T-helper 22 cell (primary cell): ENCODE data around the gene FRMD4A.
"Not testable (repeated sequence)": the region's sequence is repeated elsewhere in the genome, so short reads cannot be mapped to it uniquely, and the experiment has no call there.

Experiments used
- DNase-seq: peaks from one replicate; pipeline ENCODE4 v3.0.0-alpha.2; 2020; ENCODE audit warnings: low read depth

The FRMD4A gene

DNA sequence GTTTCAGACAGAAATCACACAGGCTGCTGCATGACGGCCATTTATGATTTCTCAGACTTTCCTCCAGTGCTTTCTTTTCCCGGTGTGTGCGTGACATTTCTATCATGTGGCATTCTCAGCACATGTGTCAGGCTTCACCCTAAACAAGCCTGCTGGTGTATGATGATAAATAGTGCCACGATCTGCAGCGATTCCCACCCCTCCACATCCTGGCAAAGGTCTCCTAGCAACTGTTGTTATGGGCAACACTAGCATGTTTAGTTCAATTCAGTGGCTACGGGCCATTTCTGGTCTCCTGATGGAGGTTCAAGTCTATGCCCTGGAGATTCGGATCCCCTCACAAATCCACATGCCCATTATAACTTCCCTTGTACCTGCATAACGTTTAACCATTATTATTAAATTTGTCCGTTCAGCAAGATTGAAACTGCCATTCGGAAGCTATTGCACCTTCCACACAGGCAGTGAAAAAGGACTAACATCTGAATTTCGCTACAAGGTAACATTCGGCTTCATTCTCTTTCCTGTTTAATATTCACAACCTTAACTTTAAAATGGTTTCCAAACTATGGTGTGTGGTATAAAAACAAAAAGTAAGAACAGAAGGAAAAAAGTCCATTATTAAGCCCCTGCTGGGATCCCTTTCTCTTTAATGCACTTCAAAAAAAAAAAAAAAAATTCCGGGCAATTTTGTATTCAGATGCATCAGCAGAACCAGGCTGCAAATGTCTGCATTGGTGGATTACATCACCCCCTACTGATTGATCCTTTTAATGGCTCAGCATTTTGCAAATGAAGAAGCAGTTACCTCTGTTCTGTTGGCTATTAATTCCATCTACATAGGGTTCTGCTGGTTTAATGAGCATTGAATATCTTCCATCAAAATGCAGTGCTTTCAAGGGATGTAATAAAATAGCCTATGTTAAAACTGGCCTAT, 90.2 kb downstream of the FRMD4A start:
- DNase-seq = no peak

DNA sequence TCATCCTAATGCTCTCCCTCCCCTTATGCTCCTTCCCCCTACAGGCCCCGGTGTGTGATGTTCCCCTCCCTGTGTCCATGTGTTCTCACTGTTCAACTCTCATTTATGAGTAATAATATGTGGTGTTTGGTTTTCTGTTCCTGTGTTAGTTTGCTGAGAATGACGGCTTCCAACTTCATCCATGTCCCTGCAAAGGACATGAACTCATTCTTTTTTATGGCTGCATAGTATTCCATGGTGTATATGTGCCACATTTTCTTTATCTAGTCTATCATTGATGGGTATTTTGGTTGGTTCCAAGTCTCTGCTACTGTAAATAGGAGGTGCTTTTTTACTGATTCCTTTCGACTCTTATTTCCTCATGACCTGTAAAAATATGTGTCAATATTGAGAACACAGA, 92.1 kb downstream of the FRMD4A start:
- DNase-seq = not testable (repeated sequence)

DNA sequence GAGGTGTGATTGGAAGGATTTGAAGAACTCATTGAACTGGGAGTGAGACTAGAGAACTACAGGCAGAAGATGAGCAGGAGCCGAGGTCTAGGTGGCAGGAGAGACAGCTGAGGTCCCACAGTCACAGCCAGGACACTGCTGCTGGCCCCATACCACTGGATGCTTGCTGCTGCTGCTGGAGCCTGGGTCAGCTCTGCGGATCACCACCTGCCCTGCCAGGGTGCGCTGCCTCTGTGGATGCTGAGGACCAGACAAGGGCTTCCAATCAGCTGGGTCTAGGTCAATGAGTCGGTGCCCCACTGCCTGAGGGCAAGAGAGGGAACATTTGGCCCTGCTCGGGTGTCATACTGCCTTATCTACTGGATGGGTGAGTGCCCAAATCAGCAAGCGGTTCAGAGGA, 94.4 kb downstream of the FRMD4A start:
- no peak for DNase-seq

DNA sequence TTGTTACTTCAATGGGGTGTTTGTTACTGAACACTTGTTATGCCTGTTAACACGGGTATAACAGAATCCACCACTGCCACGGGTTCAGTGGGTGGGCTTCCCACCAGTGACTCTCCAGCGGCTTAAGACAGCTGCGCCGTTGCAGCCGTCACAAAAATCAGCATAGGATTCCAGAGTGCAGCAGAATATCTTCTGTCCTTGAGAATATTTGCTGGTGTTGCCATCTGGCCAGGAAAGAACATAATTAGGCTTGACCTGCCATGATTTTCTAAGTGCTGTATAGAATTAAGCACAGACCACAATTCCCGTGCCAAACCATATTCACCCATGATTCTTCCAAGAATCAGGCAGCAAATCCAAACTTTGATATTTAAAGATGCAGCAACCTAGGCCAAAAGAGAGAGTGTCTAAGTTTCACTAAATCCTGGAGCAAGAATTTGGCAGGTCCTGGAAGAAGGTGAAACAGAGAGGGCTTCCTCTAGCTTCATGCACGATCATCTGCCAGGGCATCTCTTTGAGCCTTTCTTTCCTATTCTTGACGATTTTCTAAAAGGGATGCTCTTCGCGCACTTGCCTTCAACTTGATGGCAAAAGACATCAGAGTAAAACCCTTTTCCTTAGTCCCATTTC, 95.0 kb downstream of the FRMD4A start:
- DNase-seq = no peak

DNA sequence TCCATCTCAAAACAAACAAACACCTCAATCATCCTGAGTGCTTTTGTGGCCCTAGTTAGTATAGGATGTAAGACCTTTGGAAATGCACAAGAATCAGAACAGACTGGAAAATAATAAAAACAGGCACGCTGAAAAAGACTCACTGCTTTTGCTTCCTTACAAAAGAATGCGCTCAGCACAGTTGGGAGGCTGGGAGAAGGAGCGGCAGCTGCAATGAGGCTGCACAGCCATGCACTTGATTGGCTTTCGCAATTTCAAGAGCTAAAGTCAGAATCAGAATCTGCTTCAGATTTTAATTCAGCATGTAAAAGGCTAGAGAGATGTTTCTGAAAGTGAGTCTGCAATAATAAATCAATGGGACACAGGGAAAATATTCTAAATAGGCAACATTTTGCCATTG, 97.2 kb downstream of the FRMD4A start:
- DNase-seq = no peak

DNA sequence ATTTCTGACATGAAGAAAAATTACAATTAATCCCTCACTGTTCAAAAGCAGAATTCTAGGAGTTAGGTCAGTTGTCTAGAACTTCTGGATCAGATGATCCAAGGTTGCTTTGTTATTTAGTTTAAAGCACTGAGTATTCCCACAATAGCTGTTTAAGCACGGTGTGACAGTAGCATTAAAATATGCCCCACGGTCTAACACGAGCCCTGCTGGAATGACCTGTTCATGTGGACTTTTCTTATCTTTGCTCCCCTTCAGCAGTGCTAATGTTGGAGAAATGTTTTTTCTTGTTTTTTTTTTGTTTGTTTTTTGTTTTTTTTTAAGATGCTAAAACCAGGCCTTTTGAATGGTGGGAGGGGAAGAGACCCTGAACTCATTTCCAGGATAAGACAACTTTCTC, 101.9 kb downstream of the FRMD4A start:
- DNase-seq = not testable (repeated sequence)

DNA sequence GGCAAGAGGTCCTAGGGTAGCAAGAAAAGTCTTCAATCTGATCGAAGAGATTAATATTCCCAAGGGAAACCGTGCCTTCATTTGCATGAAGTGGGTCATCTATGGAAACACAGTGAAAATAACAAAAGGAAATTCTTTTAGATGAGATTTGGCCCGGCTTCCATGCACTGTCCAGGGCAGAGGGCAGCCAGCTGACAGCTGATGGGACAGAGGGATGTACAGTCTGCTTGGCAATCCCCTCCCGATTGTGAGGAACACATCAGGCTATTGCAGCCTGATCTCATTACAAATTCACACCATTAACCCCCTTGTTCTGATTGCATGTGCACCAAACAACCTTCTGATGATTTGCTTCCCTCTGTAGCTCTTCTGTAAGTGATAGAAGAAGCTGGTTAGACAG, 105.3 kb downstream of the FRMD4A start:
- no peak for DNase-seq

DNA sequence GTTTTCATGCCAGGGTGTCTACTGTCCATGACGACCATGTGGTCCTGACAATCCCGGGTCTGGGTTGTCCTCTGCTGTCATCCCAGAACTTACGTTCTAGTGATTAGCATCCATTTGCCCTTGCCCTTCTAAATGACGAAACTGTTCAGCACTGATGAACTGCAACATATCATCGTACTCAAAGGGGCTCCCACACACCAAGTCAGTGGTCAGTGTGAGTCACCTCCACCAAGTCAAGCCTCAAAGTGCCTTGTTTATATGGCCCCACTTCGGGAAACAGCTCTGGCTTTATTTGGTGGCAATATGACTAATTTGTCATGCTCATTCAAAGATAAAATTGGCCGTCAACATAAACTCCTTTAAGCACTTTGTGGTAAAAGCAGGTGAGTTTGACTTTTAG, 110.7 kb downstream of the FRMD4A start:
- DNase-seq = no peak

DNA sequence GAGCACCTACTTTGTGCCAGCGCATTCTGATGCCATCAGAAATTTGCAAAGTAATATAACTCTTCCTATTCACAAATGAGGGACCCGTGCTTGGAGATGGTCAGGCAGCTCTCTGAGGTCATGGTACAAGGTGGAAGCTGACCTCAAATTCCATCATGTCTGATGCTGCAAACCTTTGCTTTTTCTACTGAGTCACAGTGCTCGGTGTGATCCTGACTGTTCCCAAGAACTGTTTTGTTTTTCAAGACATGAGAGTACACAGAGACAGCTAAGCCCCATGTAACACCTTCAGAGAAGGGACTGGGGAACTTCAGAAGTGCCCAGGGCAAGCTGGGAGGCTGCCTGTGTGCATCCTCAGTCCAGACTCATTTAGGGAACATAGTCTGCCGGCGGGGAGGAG, 111.3 kb downstream of the FRMD4A start:
- no peak for DNase-seq

DNA sequence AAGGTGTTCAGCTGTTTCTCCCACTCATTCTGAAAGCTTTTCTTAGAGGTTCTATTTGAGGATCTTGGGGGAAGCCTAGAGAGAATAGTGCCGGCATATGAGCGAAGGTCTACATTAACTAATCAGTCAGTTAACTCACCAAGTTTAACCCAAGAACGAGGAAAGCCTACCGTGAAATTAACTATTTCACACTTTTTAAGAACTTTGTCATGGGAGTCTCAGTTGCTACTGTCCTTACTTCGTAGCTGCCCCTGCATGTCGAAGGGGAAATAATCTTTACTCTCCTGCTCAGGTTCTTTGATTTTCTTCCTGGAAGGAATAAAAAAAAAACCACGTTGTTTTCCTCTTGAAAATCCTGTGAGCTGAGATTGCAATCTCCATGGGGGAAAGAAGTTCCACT, 115.1 kb downstream of the FRMD4A start:
- DNase-seq = no peak

DNA sequence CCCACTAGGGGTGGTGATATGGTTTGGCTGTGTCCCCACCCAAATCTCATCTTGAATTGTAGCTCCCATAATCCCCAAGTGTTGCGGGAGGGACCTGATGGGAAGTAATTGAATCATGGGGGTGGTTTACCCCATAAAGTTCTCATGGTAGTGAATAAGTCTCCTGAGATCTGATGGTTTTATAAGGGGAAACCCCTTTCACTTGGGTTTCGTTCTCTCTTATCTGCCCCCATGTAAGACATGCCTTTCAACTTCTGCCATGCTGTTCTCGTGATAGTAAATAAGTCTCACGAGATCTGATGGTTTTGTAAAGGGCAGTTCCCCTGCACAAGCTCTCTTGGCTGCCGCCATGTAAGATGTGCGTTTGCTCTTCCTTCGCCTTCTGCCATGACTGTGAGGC, 117.0 kb downstream of the FRMD4A start:
- DNase-seq = not testable (repeated sequence)

DNA sequence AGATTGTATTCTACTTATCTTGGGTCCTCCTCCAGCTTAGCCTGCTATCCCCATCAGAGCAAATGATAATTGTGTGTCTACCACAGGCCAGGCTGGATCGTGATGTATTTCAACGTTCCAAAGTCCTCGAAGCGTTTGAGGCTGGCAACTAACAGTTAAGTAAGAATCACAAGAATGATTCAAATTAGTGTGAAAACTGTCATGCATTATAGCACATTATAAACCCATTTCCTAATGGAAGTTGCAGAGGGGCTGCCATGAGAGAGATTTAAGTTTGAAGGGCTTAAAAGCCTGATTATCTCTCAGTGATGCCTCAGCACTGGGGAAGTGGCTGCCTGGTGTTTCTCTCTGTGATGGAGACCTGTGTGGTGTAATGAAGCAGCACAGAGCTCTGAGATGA, 119.1 kb downstream of the FRMD4A start:
- DNase-seq = no peak

DNA sequence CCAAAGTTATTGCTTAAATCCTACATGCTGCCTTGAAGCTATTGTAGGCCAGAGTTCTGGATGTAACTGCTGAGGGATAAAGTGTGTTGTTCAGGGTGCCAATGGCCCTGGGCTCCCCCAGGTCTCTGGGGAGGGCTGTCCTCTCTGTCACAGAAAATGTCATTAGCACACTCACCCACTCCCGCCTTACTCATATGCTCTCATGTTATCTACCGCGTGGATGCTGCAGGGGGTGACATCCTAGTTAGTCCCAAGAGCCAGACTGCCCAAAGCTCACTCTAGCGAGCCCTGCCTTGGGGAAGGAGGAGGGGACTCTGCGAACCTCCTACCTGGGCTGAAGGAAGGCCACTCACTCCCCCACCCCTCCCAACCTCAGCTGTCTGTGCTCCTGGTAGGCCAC, 122.5 kb downstream of the FRMD4A start:
- DNase-seq = no peak

DNA sequence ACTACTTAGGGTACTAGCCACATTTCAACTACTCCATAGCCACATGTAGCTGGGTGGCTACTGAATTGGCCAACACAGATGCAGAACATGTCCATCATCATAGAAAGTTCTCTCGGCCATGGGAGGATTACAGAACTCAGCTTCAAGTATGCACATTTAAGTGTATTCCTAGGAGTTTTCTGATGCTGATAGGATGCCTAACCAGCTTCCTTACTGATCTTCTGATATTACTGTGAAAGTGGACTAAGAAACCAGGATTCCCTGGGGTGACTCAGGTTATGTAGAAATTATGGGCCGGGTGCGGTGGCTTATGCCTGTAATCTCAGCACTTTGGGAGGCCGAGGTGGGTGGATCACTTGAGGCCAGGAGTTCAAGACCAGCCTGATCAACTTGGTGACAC, 125.5 kb downstream of the FRMD4A start:
- no peak for DNase-seq

DNA sequence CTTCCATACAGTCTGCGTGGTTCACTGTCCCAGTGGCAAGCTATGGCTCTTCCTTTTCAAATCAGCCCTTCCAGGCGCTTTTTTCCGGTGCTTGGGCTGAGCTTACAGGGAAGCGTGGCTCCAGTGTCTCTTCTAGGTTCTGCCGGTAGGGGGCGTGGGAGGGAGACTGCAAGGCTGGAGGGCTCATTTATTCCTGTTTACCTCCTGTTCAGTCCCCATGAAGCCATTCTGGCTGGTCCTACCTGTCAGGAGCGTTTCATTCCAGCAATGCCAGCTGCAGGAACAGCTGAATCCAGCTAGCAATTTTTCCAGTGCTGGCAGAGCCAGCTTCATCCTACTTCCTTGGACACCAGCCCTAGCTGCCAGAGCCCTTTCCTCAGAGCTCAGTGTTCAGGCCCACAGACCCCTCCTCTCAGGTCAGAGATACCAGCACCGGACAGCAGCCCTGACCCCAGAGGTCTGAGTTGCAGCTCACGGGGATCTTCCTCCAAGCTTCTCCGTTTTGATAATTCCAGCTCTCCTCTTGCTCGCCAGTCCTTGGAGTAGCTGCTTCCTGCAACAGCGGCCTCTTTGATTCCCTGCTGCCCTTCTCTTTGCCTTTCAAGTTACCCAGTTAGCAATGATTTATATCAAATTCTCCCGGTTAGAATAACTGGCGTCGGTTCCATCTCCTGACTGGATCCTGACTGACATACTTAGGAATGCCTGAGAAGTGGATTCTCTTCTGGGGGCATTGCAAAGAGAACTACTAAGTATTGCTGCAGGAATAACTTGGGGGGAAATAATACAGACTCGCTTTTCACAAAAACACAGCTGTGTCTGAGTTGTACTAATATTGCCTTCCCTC, 129.8 kb downstream of the FRMD4A start:
- DNase-seq = no peak

DNA sequence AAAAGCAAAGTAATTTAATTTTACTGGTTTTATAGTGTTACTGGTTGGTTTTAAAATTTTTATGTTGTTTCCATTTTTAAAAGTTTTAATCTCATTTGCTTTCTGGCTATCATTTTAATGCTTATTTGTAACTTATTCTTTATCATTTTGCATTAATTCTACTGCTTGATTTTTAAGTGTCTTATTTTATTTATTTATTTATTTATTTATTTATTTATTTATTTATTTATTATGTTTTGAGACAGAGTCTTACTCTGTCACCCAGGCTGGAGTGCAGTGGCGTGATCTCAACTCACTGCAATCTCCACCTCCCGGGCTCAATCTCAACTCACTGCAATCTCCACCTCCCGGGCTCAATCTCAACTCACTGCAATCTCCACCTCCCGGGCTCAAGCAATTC, 131.6 kb downstream of the FRMD4A start:
- not testable (repeated sequence) for DNase-seq

DNA sequence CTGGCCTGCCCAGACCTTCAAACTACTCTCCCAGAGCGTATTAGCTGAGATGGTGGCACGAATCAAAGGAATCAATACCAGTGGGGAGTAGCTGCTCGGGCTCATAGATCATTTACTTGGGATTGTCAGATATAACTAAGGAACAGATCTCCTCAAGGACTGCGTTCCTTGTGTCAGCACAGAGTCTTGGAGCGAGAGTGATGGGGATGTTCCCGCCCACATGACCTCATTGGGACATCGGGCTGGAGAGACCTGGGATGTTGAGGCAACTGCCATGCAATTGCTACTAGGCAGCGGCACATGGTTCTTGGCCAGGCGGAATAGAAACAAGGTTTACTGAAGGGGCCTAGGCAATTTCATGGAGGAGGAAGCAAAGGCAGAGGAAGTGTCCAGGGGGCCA, 132.6 kb downstream of the FRMD4A start:
- no peak for DNase-seq

DNA sequence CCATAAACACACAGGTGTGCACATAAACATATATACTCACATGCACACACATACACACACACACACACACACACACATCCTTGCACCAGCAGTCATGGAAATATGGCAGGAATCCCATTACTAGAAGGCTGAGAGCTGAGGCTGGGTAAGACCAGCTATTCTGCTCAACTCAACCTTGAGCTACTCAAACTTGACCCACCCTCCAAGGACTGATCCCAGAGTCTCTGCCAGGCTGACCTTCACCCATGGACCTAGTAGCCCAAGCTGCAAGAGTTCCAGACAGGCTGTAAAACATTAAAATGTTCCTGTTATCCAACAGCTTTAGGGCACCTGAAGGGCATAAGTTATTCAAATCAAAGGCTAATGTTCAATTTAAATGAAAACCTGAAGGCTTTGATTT, 134.6 kb downstream of the FRMD4A start:
- no peak for DNase-seq

DNA sequence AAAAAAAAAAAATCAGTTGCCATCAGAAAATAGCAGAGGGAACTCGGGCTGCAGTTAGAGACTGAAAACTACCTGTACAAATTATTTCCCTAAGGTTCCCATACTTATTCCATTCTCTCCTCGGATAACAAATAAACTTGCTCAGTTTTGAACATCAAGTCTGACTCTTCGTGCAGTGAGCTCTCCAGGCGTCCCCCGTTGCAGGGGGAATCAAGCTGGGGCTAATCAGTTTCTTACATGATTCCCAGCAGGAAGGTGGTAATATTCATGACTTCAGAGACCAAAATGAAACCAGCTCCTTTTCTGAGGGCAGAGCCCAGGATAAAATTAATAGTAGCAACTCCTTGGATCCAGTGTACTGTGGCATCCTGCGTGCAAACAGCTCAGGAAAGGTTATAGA, 135.3 kb downstream of the FRMD4A start:
- no peak for DNase-seq

DNA sequence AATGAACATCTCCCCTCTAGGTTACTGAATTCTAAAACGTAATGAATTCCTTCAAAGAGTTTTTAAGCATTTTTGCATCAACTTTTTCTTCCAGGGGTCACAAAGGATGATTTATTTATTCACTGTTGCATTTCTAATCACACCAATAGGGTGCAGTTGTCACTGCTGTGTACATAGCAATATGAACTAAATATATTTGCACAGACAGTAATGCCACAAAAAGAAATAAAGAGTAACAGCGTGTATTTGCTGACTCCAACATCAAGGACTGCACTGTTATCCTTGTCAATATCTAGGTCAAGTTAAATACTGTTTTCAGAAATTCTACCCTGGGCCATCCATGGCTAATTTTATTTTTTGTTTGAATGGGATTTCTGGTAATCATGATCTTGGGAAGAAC, 138.0 kb downstream of the FRMD4A start:
- DNase-seq = no peak

DNA sequence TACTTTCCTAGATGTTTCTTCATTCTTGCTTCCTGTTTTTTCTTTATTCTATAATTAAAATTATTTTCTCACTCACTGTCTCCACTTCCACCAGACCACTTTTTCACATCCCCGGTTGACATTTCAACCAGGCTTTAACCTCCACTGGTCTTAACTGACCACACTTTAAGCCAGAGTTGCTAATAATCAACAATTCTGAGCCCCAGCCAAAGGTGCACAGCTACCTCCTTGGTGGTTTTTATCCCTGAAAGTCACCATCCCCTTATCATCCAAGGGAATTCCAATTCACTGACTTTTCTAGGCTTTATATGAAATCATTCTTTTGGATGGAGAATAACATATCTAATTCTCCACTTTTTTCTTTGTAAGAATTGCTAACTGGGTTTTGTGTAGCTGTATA, 138.9 kb downstream of the FRMD4A start:
- DNase-seq = no peak

DNA sequence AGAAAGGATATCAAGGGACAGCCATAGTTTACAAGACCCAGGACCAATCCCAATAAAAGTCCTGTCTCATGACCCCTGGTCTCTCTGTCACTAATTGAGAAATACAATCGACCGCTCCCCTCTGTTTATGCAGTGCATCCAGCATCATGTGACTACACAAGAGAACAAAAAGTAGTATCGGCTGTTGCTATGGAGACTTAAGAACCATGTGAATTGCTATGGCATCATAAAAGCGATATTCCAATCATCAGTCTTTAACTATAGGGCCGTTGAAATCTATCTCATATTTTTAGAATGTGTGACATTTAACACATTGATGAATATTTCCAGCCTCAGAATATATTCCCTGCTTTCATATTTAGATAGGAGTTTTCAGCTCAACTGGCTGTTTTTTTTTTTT, 139.3 kb downstream of the FRMD4A start:
- DNase-seq = no peak

DNA sequence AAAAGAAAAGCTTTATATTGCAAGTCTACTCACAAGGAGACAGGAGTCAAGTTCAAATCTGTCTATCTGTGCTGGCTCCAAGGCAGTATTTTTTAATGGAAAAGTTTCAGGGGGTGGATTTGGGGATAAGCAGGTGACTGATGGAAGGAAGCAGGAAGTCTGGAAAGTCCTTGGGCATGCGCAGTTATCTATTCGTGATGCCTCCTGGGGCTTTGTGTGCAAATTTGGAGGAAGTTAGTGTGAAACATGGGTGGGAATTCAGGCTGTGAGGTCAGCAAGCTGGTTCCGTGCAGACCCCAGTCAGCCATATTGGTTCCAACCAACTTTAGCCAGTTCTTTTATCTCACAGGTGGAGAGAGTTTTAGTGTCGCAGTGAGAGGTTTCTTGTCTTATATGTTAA, 140.0 kb downstream of the FRMD4A start:
- no peak for DNase-seq
